Ovary (tissue), 9 donors: ENCODE results near the gene RNF212. TPM values are rescaled to one million over a fixed set of nuclear protein-coding genes. Genes with fewer than 3 reads are reported as not detected.
"Not testable (repeated sequence)": the region's sequence is repeated elsewhere in the genome, so short reads cannot be mapped to it uniquely, and the experiment has no call there.

ENCODE experiments used
- DNase-seq, 5 donors: peaks; one replicate each; pipeline ENCODE4 v3.0.0-alpha.2; 2019 to 2020
- H3K27ac ChIP-seq, 2 donors: fragments of 200-600 bp; one replicate each; pipeline versions ENCODE4 v1.5.1 to v1.8.0; 2019 to 2022
- H3K27me3 ChIP-seq: fragments of 200-600 bp; one replicate; pipeline ENCODE4 v1.8.0; 2022
- H3K36me3 ChIP-seq: fragments of 200-600 bp; sonication (generic); one replicate; pipeline ENCODE4 v1.5.1; 2019
- H3K4me1 ChIP-seq: one replicate; pipeline ENCODE4 v1.8.1; 2013; ENCODE audit warnings: mild to moderate bottlenecking, moderate library complexity; ENCODE audit not compliant: insufficient read depth
- H3K4me3 ChIP-seq: fragments of 200-600 bp; sonication (generic); one replicate; pipeline ENCODE4 v1.5.1; 2017
- H3K9me3 ChIP-seq, 2 donors: fragments of 200-600 bp in 1 of 2; sonication (generic) in 1 of 2; one replicate each; pipeline versions ENCODE4 v1.5.1 to v1.8.1; 2013 to 2019; ENCODE audit warnings: mild to moderate bottlenecking in 1 of 2, moderate library complexity in 1 of 2
- EP300 ChIP-seq: sonication (generic); formaldehyde crosslinking; IDR thresholded peaks from one replicate; pipeline ENCODE4 v1.6.1; 2017; ENCODE audit warnings: antibody characterized with exemption
- POLR2A ChIP-seq: fragments of 450-650 bp; IDR thresholded peaks from one replicate; pipeline ENCODE4 v1.6.1; 2017; ENCODE audit warnings: antibody characterized with exemption, mild to moderate bottlenecking, moderate library complexity
- WGBS, 3 donors: extraction: QIAGEN DNeasy Blood & Tissue Kit in 1 of 3; methylation state at CpG; one replicate each; pipeline versions ENCODE4 v1.1.5 to v1.1.7; 2013 to 2017; 5-methylcytosine and 5-hydroxymethylcytosine counted together
- intact Hi-C, 4 donors: fragments of 100-400 bp; cut with DNase I; formaldehyde crosslinking; loops; one replicate each; pipeline versions ENCODE4 v1.11.0 to v1.15.1; 2022 to 2023
- polyA plus RNA-seq, 2 donors: library from polyadenylated mRNA; stranded (reverse); fragments of 200-250 nt in 1 of 2; fragments of 350-450 nt in 1 of 2; fragmentation: Illumina TruSeq in 1 of 2; extraction: RNeasy Lipid Tissue Mini Kit (QIAGEN cat#74804) in 1 of 2; gene quantifications; one replicate each; pipeline ENCODE4 v1.2.3, GENCODE V29; 2013 to 2014
- total RNA-seq, 7 donors: library from RNA; depleted of rRNA in 2 of 7; stranded (reverse); fragments of >200 nt in 2 of 7; fragmentation: NEBNext Ultra II Directional in 3 of 7; extraction: Animal tissue kit (Norgen Biotek cat#: 25700) in 3 of 7; gene quantifications; one replicate each; pipeline versions ENCODE4 v1.1.0 to v1.2.4, GENCODE V29; 2016 to 2023
- TF ChIP-seq, protein P1 (sequence below), 3 donors: fragments of 450-650 bp in 2 of 3; fragments of 200-600 bp in 1 of 3; IDR thresholded peaks; one replicate each; pipeline versions ENCODE4 v1.5.1 to v1.8.0; 2016 to 2022; ENCODE audit warnings: antibody characterized with exemption in 3 of 3, mild to moderate bottlenecking in 1 of 3
- donor health status: DM: no; HTN: no; CAD: no; lungs with moderate emphysema.
- donor health status: DM: no; HTN: no; CAD: no.
- donor health status: Bipolar disorder and iron deficiency.
- donor health status: DM: yes; HTN: yes; CAD: no.
- donor health status: DM: no; HTN: no; CAD: no.
- donor health status: DM: yes; HTN: yes; CAD: no.

The RNF212 gene
- total and polyA plus RNA-seq, 9 donors = 6.2 to 31.0 (median 14.1) TPM

GRCh38 chr4:1126506-1126905 is 13.1 kb upstream of the RNF212 start:
- H3K27ac ChIP-seq = no peak overlapping the region

GRCh38 chr4:1125466-1125865 is 12.1 kb upstream of the RNF212 start:
- H3K4me1 ChIP-seq, H3K9me3 ChIP-seq, H3K27me3 ChIP-seq, H3K36me3 ChIP-seq, DNase-seq, intact Hi-C loops, H3K4me3 ChIP-seq, H3K27ac ChIP-seq: not testable (repeated sequence)
- 93 to 97% (median 96%) methylated on average over 4 of the region's 4 CpGs for WGBS, 3 donors

More at GRCh38 chr4:1126506-1126905, 13.1 kb upstream of the RNF212 start:
- H3K27me3 ChIP-seq = no peaks in the 10 kb centered on the region
- TF ChIP-seq, protein P1, sequence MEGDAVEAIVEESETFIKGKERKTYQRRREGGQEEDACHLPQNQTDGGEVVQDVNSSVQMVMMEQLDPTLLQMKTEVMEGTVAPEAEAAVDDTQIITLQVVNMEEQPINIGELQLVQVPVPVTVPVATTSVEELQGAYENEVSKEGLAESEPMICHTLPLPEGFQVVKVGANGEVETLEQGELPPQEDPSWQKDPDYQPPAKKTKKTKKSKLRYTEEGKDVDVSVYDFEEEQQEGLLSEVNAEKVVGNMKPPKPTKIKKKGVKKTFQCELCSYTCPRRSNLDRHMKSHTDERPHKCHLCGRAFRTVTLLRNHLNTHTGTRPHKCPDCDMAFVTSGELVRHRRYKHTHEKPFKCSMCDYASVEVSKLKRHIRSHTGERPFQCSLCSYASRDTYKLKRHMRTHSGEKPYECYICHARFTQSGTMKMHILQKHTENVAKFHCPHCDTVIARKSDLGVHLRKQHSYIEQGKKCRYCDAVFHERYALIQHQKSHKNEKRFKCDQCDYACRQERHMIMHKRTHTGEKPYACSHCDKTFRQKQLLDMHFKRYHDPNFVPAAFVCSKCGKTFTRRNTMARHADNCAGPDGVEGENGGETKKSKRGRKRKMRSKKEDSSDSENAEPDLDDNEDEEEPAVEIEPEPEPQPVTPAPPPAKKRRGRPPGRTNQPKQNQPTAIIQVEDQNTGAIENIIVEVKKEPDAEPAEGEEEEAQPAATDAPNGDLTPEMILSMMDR (IDR thresholded peaks at IDR 0.05) = no peak
- TF ChIP-seq POLR2A (no peak), EP300 (no peak)
- no peaks in the 10 kb centered on the region for H3K9me3 ChIP-seq
- WGBS, 3 donors = 31 to 54% (median 39%) methylated on average over 1 of the region's 1 CpG
- DNase-seq = no peak
- no peak overlapping the region for H3K4me3 ChIP-seq
- H3K4me1 ChIP-seq = no peaks in the 10 kb centered on the region
- intact Hi-C loops = no loop called here
- no peaks in the 10 kb centered on the region for H3K36me3 ChIP-seq

DNA sequence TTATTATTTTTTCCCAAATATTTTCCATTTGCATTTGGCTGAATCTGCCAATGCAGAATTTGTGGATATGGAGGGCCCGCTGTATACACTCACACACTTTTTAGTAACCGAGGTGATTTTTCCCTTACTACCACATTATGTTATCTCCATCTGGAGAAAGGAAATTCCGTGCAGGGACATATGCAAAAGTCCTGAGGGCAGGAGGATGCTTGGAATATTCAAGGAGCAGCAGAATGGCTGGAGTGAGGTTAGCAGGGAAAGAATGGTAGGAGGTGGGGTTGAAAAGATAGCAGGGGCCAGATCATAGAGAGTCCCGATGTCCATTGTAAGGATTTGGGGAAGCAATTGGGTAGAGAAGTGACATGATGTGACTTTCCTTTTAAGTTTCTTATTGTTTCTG is 11.5 kb upstream of the RNF212 start:
- Histone ChIP-seq H3K27ac (no peak overlapping the region), H3K4me3 (no peak overlapping the region), H3K36me3 (no peaks in the 10 kb centered on the region), H3K27me3 (no peaks in the 10 kb centered on the region), H3K4me1 (no peaks in the 10 kb centered on the region), H3K9me3 (no peaks in the 10 kb centered on the region)
- 80 to 83% (median 82%) methylated on average over 4 of the region's 4 CpGs for WGBS, 3 donors
- TF ChIP-seq EP300 = no peak
- TF ChIP-seq, protein P1 (IDR thresholded peaks at IDR 0.05) = no peak
- TF ChIP-seq POLR2A = no peak
- no peak for DNase-seq
- intact Hi-C loops = no loop called here

DNA sequence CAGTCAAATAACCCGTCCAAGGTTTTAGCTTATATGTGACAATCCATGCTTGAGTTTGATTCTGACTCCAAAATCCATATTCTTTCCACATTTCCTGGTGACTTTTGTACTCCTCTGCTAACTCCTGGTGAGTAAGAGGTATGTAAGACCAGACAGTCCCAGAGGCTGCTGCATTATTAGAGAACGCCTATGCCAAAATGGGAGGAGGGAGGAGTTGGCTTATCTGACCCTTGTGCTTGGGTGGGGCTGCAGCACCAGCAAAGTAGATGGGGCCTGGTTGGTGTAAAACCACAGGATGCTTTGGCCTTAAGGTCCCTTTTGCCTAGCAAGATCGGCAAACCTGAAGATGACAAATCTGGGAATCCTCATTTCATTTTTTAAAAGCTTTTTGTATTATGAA is 9.1 kb upstream of the RNF212 start:
- Histone ChIP-seq H3K27ac (no peak overlapping the region), H3K27me3 (no peaks in the 10 kb centered on the region), H3K9me3 (no peaks in the 10 kb centered on the region), H3K36me3 (no peaks in the 10 kb centered on the region), H3K4me1 (no peaks in the 10 kb centered on the region), H3K4me3 (no peak overlapping the region)
- DNase-seq = no peak
- TF ChIP-seq POLR2A (no peak), EP300 (no peak)
- TF ChIP-seq, protein P1 (IDR thresholded peaks at IDR 0.05) = no peak
- intact Hi-C loops = no loop called here
- 88 to 89% (median 89%) methylated on average over 3 of the region's 3 CpGs for WGBS, 3 donors

GRCh38 chr4:1116838-1117237 is 3.5 kb upstream of the RNF212 start:
- Histone ChIP-seq H3K9me3 (no peaks in the 10 kb centered on the region), H3K27ac (no peak overlapping the region), H3K4me3 (no peak overlapping the region), H3K4me1 (peaks cover 6% of the 10 kb centered on the region), H3K27me3 (no peaks in the 10 kb centered on the region), H3K36me3 (no peaks in the 10 kb centered on the region)
- TF ChIP-seq EP300 = no peak
- TF ChIP-seq, protein P1 (IDR thresholded peaks at IDR 0.05) = no peak
- no peak for TF ChIP-seq POLR2A
- no peak for DNase-seq
- intact Hi-C loops = no loop called here
- 8 to 37% (median 30%) methylated on average over 1 of the region's 1 CpG for WGBS, 3 donors
